Fibroblast of mammary gland (primary cell): ENCODE measurements around the gene USP34.

Source experiments
- DNase-seq: peaks from one replicate; pipeline ENCODE4 v3.0.0-alpha.2; 2010; ENCODE audit warnings: low read depth
- H3K4me3 ChIP-seq: 2 replicates; pipeline ENCODE4 v1.5.1; 2011; ENCODE audit warnings: low read depth, mild to moderate bottlenecking, low read length, moderate library complexity; ENCODE audit not compliant: control insufficient read depth
- CTCF ChIP-seq: conservative IDR thresholded peaks from 2 replicates; pipeline ENCODE4 v1.5.1; 2011; ENCODE audit warnings: low read depth, low read length, inconsistent platforms; ENCODE audit not compliant: control insufficient read depth, insufficient read depth

The USP34 gene, protein sequence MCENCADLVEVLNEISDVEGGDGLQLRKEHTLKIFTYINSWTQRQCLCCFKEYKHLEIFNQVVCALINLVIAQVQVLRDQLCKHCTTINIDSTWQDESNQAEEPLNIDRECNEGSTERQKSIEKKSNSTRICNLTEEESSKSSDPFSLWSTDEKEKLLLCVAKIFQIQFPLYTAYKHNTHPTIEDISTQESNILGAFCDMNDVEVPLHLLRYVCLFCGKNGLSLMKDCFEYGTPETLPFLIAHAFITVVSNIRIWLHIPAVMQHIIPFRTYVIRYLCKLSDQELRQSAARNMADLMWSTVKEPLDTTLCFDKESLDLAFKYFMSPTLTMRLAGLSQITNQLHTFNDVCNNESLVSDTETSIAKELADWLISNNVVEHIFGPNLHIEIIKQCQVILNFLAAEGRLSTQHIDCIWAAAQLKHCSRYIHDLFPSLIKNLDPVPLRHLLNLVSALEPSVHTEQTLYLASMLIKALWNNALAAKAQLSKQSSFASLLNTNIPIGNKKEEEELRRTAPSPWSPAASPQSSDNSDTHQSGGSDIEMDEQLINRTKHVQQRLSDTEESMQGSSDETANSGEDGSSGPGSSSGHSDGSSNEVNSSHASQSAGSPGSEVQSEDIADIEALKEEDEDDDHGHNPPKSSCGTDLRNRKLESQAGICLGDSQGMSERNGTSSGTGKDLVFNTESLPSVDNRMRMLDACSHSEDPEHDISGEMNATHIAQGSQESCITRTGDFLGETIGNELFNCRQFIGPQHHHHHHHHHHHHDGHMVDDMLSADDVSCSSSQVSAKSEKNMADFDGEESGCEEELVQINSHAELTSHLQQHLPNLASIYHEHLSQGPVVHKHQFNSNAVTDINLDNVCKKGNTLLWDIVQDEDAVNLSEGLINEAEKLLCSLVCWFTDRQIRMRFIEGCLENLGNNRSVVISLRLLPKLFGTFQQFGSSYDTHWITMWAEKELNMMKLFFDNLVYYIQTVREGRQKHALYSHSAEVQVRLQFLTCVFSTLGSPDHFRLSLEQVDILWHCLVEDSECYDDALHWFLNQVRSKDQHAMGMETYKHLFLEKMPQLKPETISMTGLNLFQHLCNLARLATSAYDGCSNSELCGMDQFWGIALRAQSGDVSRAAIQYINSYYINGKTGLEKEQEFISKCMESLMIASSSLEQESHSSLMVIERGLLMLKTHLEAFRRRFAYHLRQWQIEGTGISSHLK (N-terminal part only)

GRCh38 chr2:61470965-61471904 lies at the start of gene USP34:
TSS of gene USP34 (minus strand) at chr2:61471087. CDS start at chr2:61470692, 395 bp downstream.
- DNase-seq = peak; percentile 92
- peak within 1 kb of the TSS; percentile 92 for H3K4me3 ChIP-seq
- no peak for TF ChIP-seq CTCF

GRCh38 chr2:61520261-61520660 lies 49.4 kb upstream of the USP34 start:
- no peak for DNase-seq
- H3K4me3 ChIP-seq = no peak overlapping the region
- TF ChIP-seq CTCF = no peak

DNA sequence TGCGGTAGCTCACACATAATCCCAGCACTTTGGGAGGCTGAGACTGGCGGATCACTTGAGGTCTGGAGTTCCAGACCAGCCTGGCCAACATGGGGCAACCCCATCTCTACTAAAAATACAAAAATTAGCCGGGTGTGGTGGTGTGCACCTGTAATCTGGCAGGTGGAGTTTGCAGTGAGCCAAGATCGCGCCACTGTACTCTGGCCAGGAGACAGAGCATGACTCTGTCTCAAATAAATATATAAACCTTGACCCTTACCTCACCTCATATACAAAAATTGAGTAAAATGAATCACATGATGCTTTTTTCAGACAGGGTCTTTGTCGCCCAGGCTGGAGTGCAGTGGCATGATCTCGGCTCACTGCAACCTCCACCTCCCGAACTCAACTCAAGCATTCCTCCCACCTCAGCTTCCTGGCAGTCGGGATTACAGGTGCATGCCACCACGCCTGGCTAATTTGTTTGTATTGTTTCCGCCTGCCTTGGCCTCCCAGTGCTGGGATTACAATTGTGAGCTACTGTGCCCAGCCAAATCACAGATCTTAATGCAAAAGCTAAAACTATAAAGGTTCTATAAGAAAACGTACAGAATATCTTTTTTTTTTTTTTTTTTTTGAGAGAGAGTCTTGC lies 42.0 kb upstream of the USP34 start:
- DNase-seq = no peak
- no peak for TF ChIP-seq CTCF
- no peak overlapping the region for H3K4me3 ChIP-seq

- no peak for DNase-seq
- no peak for TF ChIP-seq CTCF
- H3K4me3 ChIP-seq = no peak overlapping the region
Observed at GRCh38 chr2:61510674-61511671, 40.1 kb upstream of the USP34 start.

GRCh38 chr2:61504949-61505348 lies 34.1 kb upstream of the USP34 start:
- H3K4me3 ChIP-seq = no peak overlapping the region
- TF ChIP-seq CTCF = no peak

More at GRCh38 chr2:61504949-61505348, 34.1 kb upstream of the USP34 start:
- DNase-seq = no peak
